Astrocyte (in vitro differentiated cells and primary cell): ENCODE data around the gene REP15. TPM values are rescaled to one million over a fixed set of nuclear protein-coding genes. Genes with fewer than 3 reads are reported as not detected.

Experiments used
- DNase-seq: peaks from one replicate; pipeline ENCODE4 v3.0.0-alpha.2; 2010; ENCODE audit warnings: low read depth
- FAIRE-seq: peaks from 2 replicates; lab custom pipeline; 2011; peaks lifted over from hg19 to GRCh38; lab: Jason Lieb, UNC
- H2AFZ ChIP-seq: 2 replicates; pipeline ENCODE4 v1.6.0; 2012; ENCODE audit warnings: low read depth, low read length, inconsistent platforms
- H3K27ac ChIP-seq: 2 replicates; pipeline ENCODE4 v1.5.1; 2011; ENCODE audit warnings: low read depth, low read length, inconsistent platforms
- H3K27me3 ChIP-seq: 2 replicates; pipeline ENCODE4 v1.6.0; 2011; ENCODE audit warnings: low read length, inconsistent platforms; ENCODE audit not compliant: insufficient read depth
- H3K36me3 ChIP-seq: 2 replicates; pipeline ENCODE4 v1.5.1; 2011; ENCODE audit warnings: low read length, inconsistent platforms; ENCODE audit not compliant: insufficient read depth
- H3K4me1 ChIP-seq: 2 replicates; pipeline ENCODE4 v1.5.1; 2011; ENCODE audit warnings: low read length, inconsistent platforms; ENCODE audit not compliant: insufficient read depth
- H3K4me2 ChIP-seq: 2 replicates; pipeline ENCODE4 v1.6.0; 2012; ENCODE audit warnings: low read length, inconsistent platforms
- H3K4me3 ChIP-seq: 2 replicates; pipeline ENCODE4 v1.5.1; 2011; ENCODE audit warnings: low read depth, mild to moderate bottlenecking, low read length, inconsistent platforms; ENCODE audit not compliant: insufficient read depth
- H3K79me2 ChIP-seq: 2 replicates; pipeline ENCODE4 v1.6.0; 2012; ENCODE audit warnings: mild to moderate bottlenecking, low read length, inconsistent platforms; ENCODE audit not compliant: insufficient read depth
- H3K9ac ChIP-seq: 2 replicates; pipeline ENCODE4 v1.6.0; 2012; ENCODE audit warnings: mild to moderate bottlenecking, low read length, inconsistent platforms
- H3K9me3 ChIP-seq: 2 replicates; pipeline ENCODE4 v1.5.1; 2012; ENCODE audit warnings: low read depth, mild to moderate bottlenecking, low read length, inconsistent platforms; ENCODE audit not compliant: insufficient read depth
- H4K20me1 ChIP-seq: 2 replicates; pipeline ENCODE4 v1.6.0; 2012; ENCODE audit warnings: low read length, inconsistent platforms; ENCODE audit not compliant: insufficient read depth
- H3K27ac Mint-ChIP-seq: one replicate; pipeline ENCODE4 v1.8.0; 2021; ENCODE audit warnings: mild to moderate bottlenecking, mixed read lengths; ENCODE audit not compliant: unreplicated experiment
- H3K27me3 Mint-ChIP-seq: one replicate; pipeline ENCODE4 v1.8.0; 2021; ENCODE audit warnings: low read depth, mixed read lengths; ENCODE audit not compliant: unreplicated experiment
- H3K36me3 Mint-ChIP-seq: one replicate; pipeline ENCODE4 v1.8.0; 2021; ENCODE audit warnings: low read depth, mixed read lengths; ENCODE audit not compliant: unreplicated experiment
- H3K4me1 Mint-ChIP-seq: one replicate; pipeline ENCODE4 v1.8.0; 2021; ENCODE audit warnings: low read depth, mixed read lengths; ENCODE audit not compliant: unreplicated experiment
- H3K4me3 Mint-ChIP-seq: one replicate; pipeline ENCODE4 v1.8.0; 2021; ENCODE audit warnings: mild to moderate bottlenecking, moderate library complexity, mixed read lengths; ENCODE audit not compliant: unreplicated experiment
- H3K9me3 Mint-ChIP-seq: one replicate; pipeline ENCODE4 v1.8.0; 2021; ENCODE audit warnings: mild to moderate bottlenecking, mixed read lengths; ENCODE audit not compliant: unreplicated experiment
- CTCF ChIP-seq: IDR thresholded peaks from 2 replicates; pipeline ENCODE4 v1.5.1; 2011; ENCODE audit warnings: low read depth, mild to moderate bottlenecking, inconsistent platforms, low read length, moderate library complexity; ENCODE audit not compliant: insufficient read depth
- EZH2 ChIP-seq: IDR thresholded peaks from 2 replicates; pipeline ENCODE4 v1.6.1; 2012; ENCODE audit warnings: mild to moderate bottlenecking, low read length, inconsistent platforms; ENCODE audit not compliant: insufficient read depth
- total RNA-seq: library from RNA; stranded (reverse); gene quantifications from 2 replicates; pipeline ENCODE4 v1.2.1, GENCODE V29; 2021

The REP15 gene
- total RNA-seq, 1 donor from 2014 or later = 3.8 TPM

GRCh38 chr12:27673101-27673718 lies 23.0 kb upstream of the REP15 start:
- Histone ChIP-seq H4K20me1 (no peaks in the 10 kb centered on the region), H3K9ac (no peak overlapping the region), H3K9me3 (no peaks in the 10 kb centered on the region), H3K4me2 (no peak overlapping the region), H3K4me3 (no peak overlapping the region), H3K36me3 (peaks cover 14% of the 10 kb centered on the region), H3K4me1 (no peaks in the 10 kb centered on the region), H2AFZ (no peak overlapping the region), H3K79me2 (no peaks in the 10 kb centered on the region), H3K27ac (no peak overlapping the region), H3K27me3 (no peaks in the 10 kb centered on the region)
- Mint-ChIP-seq H3K4me1 (no peaks in the 10 kb centered on the region), H3K9me3 (no peaks in the 10 kb centered on the region), H3K4me3 (no peak overlapping the region), H3K36me3 (peaks cover 13% of the 10 kb centered on the region), H3K27ac (no peak overlapping the region), H3K27me3 (no peaks in the 10 kb centered on the region)
- TF ChIP-seq EZH2 = no peak
- TF ChIP-seq CTCF = no peak
- DNase-seq (no peak), FAIRE-seq (no peak)

GRCh38 chr12:27674989-27675388 lies 21.3 kb upstream of the REP15 start:
- H3K4me1 Mint-ChIP-seq = no peaks in the 10 kb centered on the region
- FAIRE-seq (no peak), DNase-seq (no peak)
- no peak overlapping the region for H3K4me3 Mint-ChIP-seq
- Histone ChIP-seq H3K4me3 (no peak overlapping the region), H3K4me2 (no peak overlapping the region), H3K27ac (no peak overlapping the region), H3K9ac (no peak overlapping the region), H3K9me3 (no peaks in the 10 kb centered on the region), H3K79me2 (no peaks in the 10 kb centered on the region), H2AFZ (no peak overlapping the region), H3K4me1 (no peaks in the 10 kb centered on the region), H3K27me3 (no peaks in the 10 kb centered on the region), H4K20me1 (no peaks in the 10 kb centered on the region), H3K36me3 (peaks cover 21% of the 10 kb centered on the region)
- TF ChIP-seq CTCF (no peak), EZH2 (no peak)
- H3K9me3 Mint-ChIP-seq = no peaks in the 10 kb centered on the region
- peaks cover 15% of the 10 kb centered on the region for H3K36me3 Mint-ChIP-seq
- H3K27me3 Mint-ChIP-seq = no peaks in the 10 kb centered on the region
- no peak overlapping the region for H3K27ac Mint-ChIP-seq

- Histone ChIP-seq H3K36me3 (peaks cover 39% of the 10 kb centered on the region), H3K4me1 (no peaks in the 10 kb centered on the region), H3K27me3 (no peaks in the 10 kb centered on the region), H4K20me1 (no peaks in the 10 kb centered on the region), H3K27ac (no peak overlapping the region), H3K9ac (no peak overlapping the region), H3K79me2 (no peaks in the 10 kb centered on the region), H3K9me3 (no peaks in the 10 kb centered on the region), H3K4me2 (no peak overlapping the region), H2AFZ (no peak overlapping the region), H3K4me3 (no peak overlapping the region)
- no peaks in the 10 kb centered on the region for H3K27me3 Mint-ChIP-seq
- FAIRE-seq (no peak), DNase-seq (no peak)
- TF ChIP-seq CTCF (no peak), EZH2 (no peak)
- H3K4me3 Mint-ChIP-seq = no peak overlapping the region
- no peak overlapping the region for H3K27ac Mint-ChIP-seq
- no peaks in the 10 kb centered on the region for H3K9me3 Mint-ChIP-seq
- H3K36me3 Mint-ChIP-seq = peaks cover 30% of the 10 kb centered on the region
- peaks cover 3% of the 10 kb centered on the region for H3K4me1 Mint-ChIP-seq
Observed at GRCh38 chr12:27680619-27681018, 15.6 kb upstream of the REP15 start.
